Measurements from ENCODE around the gene GPS1. TPM values are rescaled to one million over a fixed set of nuclear protein-coding genes. Genes with fewer than 3 reads are reported as not detected.

Gene GPS1
- total RNA-seq, 1 experiment from 2014 or later, result 136 TPM

GRCh38 chr17:82043507-82043906 lies 8.2 kb upstream of the GPS1 start:
- no peak for DNase-seq (ENCODE audit: low read depth)

GRCh38 chr17:82045936-82046484 lies 5.7 kb upstream of the GPS1 start:
- DNase-seq (ENCODE audit: low read depth), result no peak

GRCh38 chr17:82046903-82047302 lies 4.8 kb upstream of the GPS1 start:
- DNase-seq (ENCODE audit: low read depth), result no peak

GRCh38 chr17:82047379-82047778 lies 4.3 kb upstream of the GPS1 start:
- DNase-seq (ENCODE audit: low read depth), result no peak

GRCh38 chr17:82047914-82048570 lies 3.7 kb upstream of the GPS1 start:
- DNase-seq (ENCODE audit: low read depth), result no peak

GRCh38 chr17:82048571-82048971 lies 3.1 kb upstream of the GPS1 start:
- DNase-seq (ENCODE audit: low read depth), result no peak

- no peak for DNase-seq (ENCODE audit: low read depth)
These were observed 2.6 kb upstream of the GPS1 start for GRCh38 chr17:82049106-82049505.

- no peak for DNase-seq (ENCODE audit: low read depth)
These were observed 2.2 kb upstream of the GPS1 start for GRCh38 chr17:82049521-82049971.

- DNase-seq (ENCODE audit: low read depth), result no peak
These were observed 1.4 kb upstream of the GPS1 start for GRCh38 chr17:82050152-82050760.

GRCh38 chr17:82050761-82051641 lies 697 bp upstream of the GPS1 start:
- no peak for DNase-seq (ENCODE audit: low read depth)

GRCh38 chr17:82052638-82053059 lies 951 bp downstream of the GPS1 start:
- no peak for DNase-seq (ENCODE audit: low read depth)

GRCh38 chr17:82053130-82053529 lies 1.4 kb downstream of the GPS1 start:
- no peak for DNase-seq (ENCODE audit: low read depth)

- DNase-seq (ENCODE audit: low read depth), result no peak
These were observed 2.0 kb downstream of the GPS1 start for GRCh38 chr17:82053556-82054263.

GRCh38 chr17:82054351-82055022 lies 2.8 kb downstream of the GPS1 start:
- no peak for DNase-seq (ENCODE audit: low read depth)

GRCh38 chr17:82055023-82055964 lies 3.6 kb downstream of the GPS1 start:
- no peak for DNase-seq (ENCODE audit: low read depth)

GRCh38 chr17:82055965-82056728 lies 4.4 kb downstream of the GPS1 start:
- no peak for DNase-seq (ENCODE audit: low read depth)

GRCh38 chr17:82056729-82057621 lies 5.3 kb downstream of the GPS1 start:
- no peak for DNase-seq (ENCODE audit: low read depth)

- no peak for DNase-seq (ENCODE audit: low read depth)
These were observed 6.6 kb downstream of the GPS1 start for GRCh38 chr17:82058230-82058854.
